Measurements from ENCODE around the gene CLDN16. TPM values are rescaled to one million over a fixed set of nuclear protein-coding genes. Genes with fewer than 3 reads are reported as not detected.

CLDN16 gene
- total RNA-seq, 1 experiment from 2014 or later: not detected

GRCh38 chr3:190458040-190458439 lies 70.1 kb downstream of the CLDN16 start:
- no peak for DNase-seq (ENCODE audit: low read depth, low spot score)

More at GRCh38 chr3:190458040-190458439, 70.1 kb downstream of the CLDN16 start:
- Histone ChIP-seq H3K9me2 (ENCODE audit: insufficient read depth) (no peaks in the 10 kb centered on the region), H3K4me2 (ENCODE audit: low read length) (no peak overlapping the region), H4K20me1 (ENCODE audit: insufficient read depth) (no peaks in the 10 kb centered on the region), H3K9me3 (ENCODE audit: control insufficient read depth in 1 of 2, insufficient read depth in 1 of 2, low read depth in 1 of 2, low read length in 2 of 2) (no peaks in the 10 kb centered on the region), H3K27ac (ENCODE audit: low read depth, low read length) (no peak overlapping the region), H3K36me3 (ENCODE audit: control insufficient read depth in 1 of 2, insufficient read depth in 2 of 2, low read length in 2 of 2) (no peaks in the 10 kb centered on the region), H3K79me2 (ENCODE audit: insufficient read depth, low read length) (no peaks in the 10 kb centered on the region), H3K27me3 (ENCODE audit: insufficient read depth, low read length) (no peaks in the 10 kb centered on the region), H2AFZ (ENCODE audit: low read depth, low read length, poor library complexity, severe bottlenecking) (no peak overlapping the region), H3K9ac (ENCODE audit: low read length) (no peak overlapping the region), H3K4me3 (replicated peaks in 1 of 2; ENCODE audit: low read depth in 1 of 2, low read length in 2 of 2) (no peak overlapping the region), H3K4me1 (ENCODE audit: control insufficient read depth in 1 of 2, insufficient read depth in 2 of 2, low read length in 2 of 2) (no peaks in the 10 kb centered on the region)
- intact Hi-C loops (cut with micrococcal nuclease): no loop called here
- no peak for ATAC-seq
- BruUV-seq (replicated peaks): no TSS peak
- RAD21 ChIA-PET (ENCODE audit: low non-redundant PET in 1 of 2, low total read pairs in 2 of 2, uncharacterized antibody in 2 of 2, unreplicated experiment in 2 of 2): no interaction called here
- TF ChIP-seq MAX (IDR thresholded peaks at IDR 0.05): no peak
- TF ChIP-seq CTCF (IDR thresholded peaks at IDR 0.05 in 2 of 3, conservative IDR thresholded peaks at IDR 0.05 in 1 of 3; ENCODE audit: borderline replicate concordance in 1 of 3, insufficient read depth in 1 of 3, low read depth in 2 of 3, low read length in 2 of 3): 0 out of 6 replicates have a peak, but pooled peaks of 1 of the 3 experiments have one; percentile 7
- no peak for TF ChIP-seq SIN3A (IDR thresholded peaks at IDR 0.05; ENCODE audit: low read depth)
- no peak for TF ChIP-seq ZBTB33 (IDR thresholded peaks at IDR 0.05; ENCODE audit: extremely low read depth, insufficient replicate concordance, low read length)
- TF ChIP-seq RAD21 (IDR thresholded peaks at IDR 0.05; ENCODE audit: low read depth): peak; percentile 37
- CTCF ChIA-PET: no interaction called here
- POLR2A ChIA-PET: no interaction called here

Other genes starting within 250 kb of the CLDN16 start
- 0.20 TPM for gene CLDN1, start 65.7 kb upstream of the CLDN16 start, total RNA-seq (2021; ENCODE audit: unreplicated experiment)
- not detected for gene TMEM207, start 61.7 kb downstream of the CLDN16 start, total RNA-seq (2021; ENCODE audit: unreplicated experiment)
- gene IL1RAP, start 125.9 kb downstream of the CLDN16 start, total RNA-seq (2021; ENCODE audit: unreplicated experiment): 5.8 TPM

Measured in HCT116 (cell line).